ENCODE measurements around the gene E2F3. TPM values are rescaled to one million over a fixed set of nuclear protein-coding genes. Genes with fewer than 3 reads are reported as not detected.

E2F3 gene
- total and polyA plus RNA-seq, 10 of the 15 experiments (the other 5 are each of a cell fraction or from before 2014, with no cell fraction given), result 5.1 to 16.8 (median 10.6) TPM

GRCh38 chr6:20461576-20461975, 59.9 kb downstream of the E2F3 start:
- POLR2A ChIA-PET, result no interaction called here
- SMC1A ChIA-PET (ENCODE audit: uncharacterized antibody, unreplicated experiment), result no interaction called here
- Histone ChIP-seq H3K27me3 (replicated peaks in 1 of 2; ENCODE audit: control insufficient read depth in 2 of 2, insufficient read depth in 2 of 2, low read length in 1 of 2) (no peaks in the 10 kb centered on the region), H2AFZ (ENCODE audit: control insufficient read depth, low read depth, low read length) (no peak overlapping the region), H3K36me3 (ENCODE audit: control insufficient read depth in 2 of 2, insufficient read depth in 2 of 2, low read length in 1 of 2) (peaks cover 3 to 6% of the 10 kb centered on the region in 2 experiments; a peak in 3 of 4 replicates), H4K20me1 (ENCODE audit: control insufficient read depth, insufficient read depth) (no peaks in the 10 kb centered on the region; the same call in 1 of the 2 replicates), H3K4me1 (ENCODE audit: control insufficient read depth, insufficient read depth, low read length) (peaks cover 29% of the 10 kb centered on the region), H3K79me2 (ENCODE audit: control insufficient read depth, insufficient read depth, low read length) (peaks cover 25% of the 10 kb centered on the region), H3K4me2 (ENCODE audit: control insufficient read depth, insufficient read depth) (no peak overlapping the region), H3K27ac (ENCODE audit: control insufficient read depth, insufficient read depth) (no peak overlapping the region), H3K4me3 (no peak overlapping the region), H3K9me3 (replicated peaks; ENCODE audit: control insufficient read depth, insufficient read depth, low read length) (peaks cover 3% of the 10 kb centered on the region; the same call in 2 of the 3 replicates), H3K9ac (ENCODE audit: control insufficient read depth, insufficient read depth, low read length) (no peak overlapping the region)
- no peak for FAIRE-seq
- WGBS (ENCODE audit: insufficient coverage, insufficient replicate concordance, low lambda C conversion rate, missing lambda C conversion rate), result 83% methylated on average over 6 of the region's 6 CpGs
- no TSS peak for BruUV-seq (replicated peaks)
- RAD21 ChIA-PET (ENCODE audit: unreplicated experiment), result no interaction called here
- intact Hi-C loops (cut with micrococcal nuclease; ENCODE audit: unreplicated experiment) (no loop called here), in situ Hi-C loops (cut with MboI) (no loop called here)
- no peak for ATAC-seq
- CTCF ChIA-PET, result no interaction called here
- TF ChIP-seq NRF1 (conservative IDR thresholded peaks at IDR 0.05; ENCODE audit: low read depth, low read length) (no peak), BHLHE40 (IDR thresholded peaks at IDR 0.05; ENCODE audit: borderline replicate concordance in 1 of 2, low read depth in 2 of 2, low read length in 1 of 2) (no peak), KLF5 (IDR thresholded peaks at IDR 0.05; ENCODE audit: partially characterized antibody) (no peak), CHD4 (IDR thresholded peaks at IDR 0.05) (no peak), SIN3A (IDR thresholded peaks at IDR 0.05; ENCODE audit: low read depth, low read length) (no peak), CTCF (IDR thresholded peaks at IDR 0.05 in 2 of 3, conservative IDR thresholded peaks at IDR 0.05 in 1 of 3; ENCODE audit: control insufficient read depth in 2 of 3, extremely low read depth in 1 of 3, insufficient read depth in 1 of 3, low read depth in 3 of 3, low read length in 3 of 3) (no peak), WRNIP1 (IDR thresholded peaks at IDR 0.05; ENCODE audit: borderline replicate concordance, low read depth, low read length) (no peak), SPI1 (IDR thresholded peaks at IDR 0.05; ENCODE audit: borderline replicate concordance, insufficient read depth, low read depth, low read length) (no peak)
- DNase-seq (ENCODE audit: low read depth, low spot score), result no peak
